Measurements from ENCODE around the gene OR8J3.
"Not testable (repeated sequence)": the region's sequence is repeated elsewhere in the genome, so short reads cannot be mapped to it uniquely, and the experiment has no call there.

Gene OR8J3, protein sequence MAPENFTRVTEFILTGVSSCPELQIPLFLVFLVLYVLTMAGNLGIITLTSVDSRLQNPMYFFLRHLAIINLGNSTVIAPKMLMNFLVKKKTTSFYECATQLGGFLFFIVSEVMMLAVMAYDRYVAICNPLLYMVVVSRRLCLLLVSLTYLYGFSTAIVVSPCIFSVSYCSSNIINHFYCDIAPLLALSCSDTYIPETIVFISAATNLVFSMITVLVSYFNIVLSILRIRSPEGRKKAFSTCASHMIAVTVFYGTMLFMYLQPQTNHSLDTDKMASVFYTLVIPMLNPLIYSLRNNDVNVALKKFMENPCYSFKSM

DNA sequence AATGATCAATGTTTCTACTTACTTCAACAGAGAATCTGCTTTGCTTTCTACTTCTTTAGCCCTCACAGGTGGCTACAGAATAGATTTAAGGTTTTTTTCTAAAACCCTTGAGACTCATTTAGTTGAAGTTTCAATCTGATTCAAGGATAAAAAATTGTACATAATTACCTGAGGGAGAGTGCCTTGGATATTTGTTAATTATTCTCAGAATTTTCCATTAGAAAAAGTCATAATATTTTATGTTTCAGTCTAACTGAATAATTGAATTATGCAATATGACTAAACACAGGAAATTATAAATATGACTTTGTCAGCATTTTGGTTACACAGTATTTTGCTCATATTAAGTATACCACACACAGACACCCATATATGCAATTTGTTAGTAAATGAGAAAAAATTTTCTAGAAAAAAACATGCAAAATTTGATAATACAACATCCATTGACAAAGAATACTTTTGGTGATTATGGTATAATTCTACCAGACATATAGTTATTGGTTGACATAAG is at the start of gene OR8J3:
Gene OR8J3 (minus strand): TSS at position 51 of the 511 bp plus-strand sequence. CDS start 2,483 bp downstream, outside the sequence.
- no peak for DNase-seq

DNA sequence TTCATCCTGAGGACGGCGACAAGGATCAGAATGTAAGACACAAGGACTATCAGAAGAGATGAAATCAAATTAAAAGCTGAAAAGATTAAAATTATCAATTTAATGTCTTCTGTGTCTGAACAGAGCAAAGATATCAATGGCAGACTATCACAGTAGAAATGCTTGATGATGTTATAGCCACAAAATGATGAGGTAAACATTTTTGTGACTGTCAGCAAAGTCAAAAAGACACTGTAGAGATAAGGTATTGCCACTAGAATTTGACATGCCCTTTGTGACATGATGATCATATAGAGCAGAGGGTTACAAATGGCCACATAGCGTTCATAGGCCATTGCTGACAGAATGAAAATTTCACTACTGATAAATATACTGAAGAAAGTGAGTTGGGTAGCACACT is 48.6 kb upstream of the OR8J3 start:
- no peak for DNase-seq

DNA sequence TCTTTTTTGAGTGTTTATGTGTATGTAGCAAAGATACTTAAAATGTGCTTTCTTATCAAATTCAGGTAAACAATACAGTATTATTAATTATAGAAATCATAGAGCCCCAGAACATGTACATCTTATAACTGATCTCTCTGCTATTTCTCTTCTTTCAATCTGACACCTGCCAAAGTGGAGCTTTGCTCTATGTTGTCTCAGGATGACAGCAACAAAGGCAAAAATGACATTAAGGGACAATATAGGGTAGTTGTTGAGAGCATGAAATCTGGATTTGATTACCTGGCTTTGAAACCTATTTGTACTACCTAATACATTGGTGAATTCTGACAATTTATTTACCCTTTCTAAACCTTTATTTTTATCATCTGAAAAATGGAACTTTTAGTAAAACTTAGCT is 43.5 kb upstream of the OR8J3 start:
- DNase-seq = no peak

DNA sequence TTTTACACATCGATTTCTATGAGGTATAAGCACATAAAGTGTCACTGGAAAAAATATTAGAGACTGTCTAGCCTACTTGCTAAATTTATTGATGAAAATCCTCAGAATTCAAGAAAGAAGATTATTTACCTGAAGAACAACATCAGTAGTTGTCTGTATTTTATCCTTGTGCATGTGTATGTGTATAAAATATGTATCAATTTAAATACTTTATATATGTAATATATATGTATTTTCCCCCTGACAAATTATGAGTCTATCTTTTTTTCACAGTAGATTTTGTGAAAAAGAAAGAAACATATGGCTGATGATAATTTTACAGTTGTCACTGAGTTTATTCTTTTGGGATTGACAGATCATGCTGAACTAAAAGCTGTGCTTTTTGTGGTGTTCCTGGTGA is 36.3 kb upstream of the OR8J3 start, which contains the start of gene OR5J2:
Gene OR5J2 (plus strand): TSS at position 301 of the 400 bp plus-strand sequence. CDS start 0 bp downstream, at position 301.
- DNase-seq = no peak

DNA sequence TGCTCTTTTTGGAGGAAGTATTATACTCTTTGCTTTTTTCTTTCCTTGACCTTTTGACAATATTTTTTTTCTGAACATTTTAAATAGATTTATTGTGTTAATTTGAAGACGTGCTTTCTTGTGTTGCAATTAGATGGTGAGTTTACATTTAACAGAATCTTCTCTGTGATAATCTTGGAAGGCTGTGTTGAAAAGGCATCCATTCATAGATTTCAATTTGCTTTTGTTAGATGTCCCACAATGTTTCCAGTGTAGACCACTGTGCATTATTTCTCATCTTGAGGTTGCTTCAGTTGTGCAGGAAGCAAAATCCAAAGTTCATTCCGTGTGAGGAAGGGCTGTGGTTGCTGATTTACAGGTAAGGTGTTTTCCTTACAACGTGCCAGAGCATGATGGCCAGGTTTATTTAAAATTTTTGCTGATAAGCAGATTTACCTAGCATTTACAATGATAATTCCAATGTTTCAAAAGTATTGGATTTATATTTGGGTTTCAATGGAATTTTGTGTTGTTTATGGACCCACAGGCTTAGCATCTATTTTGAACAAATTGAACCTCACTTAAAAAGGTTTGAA is 32.3 kb upstream of the OR8J3 start:
- DNase-seq = no peak

DNA sequence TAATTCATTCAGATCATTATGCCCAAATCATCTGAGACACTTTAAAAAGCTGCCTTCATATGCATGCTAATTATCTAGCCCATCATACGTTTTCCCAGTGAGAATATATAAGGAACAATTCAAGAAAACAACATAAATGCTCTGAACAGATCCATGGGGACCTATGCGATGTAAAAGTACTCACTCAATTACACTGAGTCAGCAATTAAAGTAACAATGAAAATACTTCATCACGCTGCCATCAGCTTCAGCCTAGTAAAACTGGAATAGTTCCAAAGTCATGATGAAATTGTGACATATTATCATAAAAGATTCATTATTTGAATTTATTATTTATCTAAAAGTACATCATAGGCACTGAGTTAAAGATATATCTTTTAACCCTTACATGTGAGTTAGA is 23.8 kb upstream of the OR8J3 start:
- DNase-seq = no peak

DNA sequence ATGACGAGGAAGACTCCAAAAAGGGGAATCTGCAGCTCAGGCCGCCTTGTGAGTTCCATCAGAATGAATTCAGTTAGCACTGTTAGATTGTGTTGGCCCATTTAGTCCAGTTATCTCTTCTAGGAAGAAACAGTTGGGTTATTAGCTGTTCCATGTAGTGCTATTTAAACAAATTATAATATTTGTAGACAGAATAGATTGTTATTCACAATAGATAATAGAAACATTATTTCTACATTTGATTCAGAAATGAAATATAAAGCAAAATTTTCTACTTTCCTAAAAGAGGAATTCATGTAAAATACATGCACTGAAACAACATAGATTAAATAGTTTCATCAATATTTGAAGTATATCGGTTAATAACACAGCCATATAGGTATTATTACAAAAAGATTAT is 20.2 kb upstream of the OR8J3 start, which contains the start of gene OR8K5:
Gene OR8K5 (minus strand): TSS at position 101 of the 400 bp plus-strand sequence. CDS start 0 bp downstream, at position 101.
- no peak for DNase-seq

DNA sequence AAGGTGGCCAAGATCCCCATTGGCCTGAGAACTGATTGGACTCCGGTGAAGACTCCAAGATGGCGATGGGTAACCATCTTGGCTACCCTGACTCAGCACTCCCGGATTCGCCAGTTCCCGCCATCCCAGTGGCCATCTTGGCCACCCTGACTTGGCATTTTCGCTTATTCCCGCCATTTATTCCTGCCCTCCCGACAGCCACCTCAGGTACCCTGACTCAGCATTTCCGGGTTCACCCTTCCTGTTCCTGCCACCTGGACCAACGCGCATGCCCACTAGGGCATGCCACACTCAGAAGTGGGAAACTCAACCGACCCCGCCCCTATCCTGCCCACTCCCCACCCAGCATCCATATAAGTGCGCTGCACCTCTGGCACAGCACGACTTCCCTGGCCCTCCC is 12.3 kb upstream of the OR8J3 start:
- no peak for DNase-seq

DNA sequence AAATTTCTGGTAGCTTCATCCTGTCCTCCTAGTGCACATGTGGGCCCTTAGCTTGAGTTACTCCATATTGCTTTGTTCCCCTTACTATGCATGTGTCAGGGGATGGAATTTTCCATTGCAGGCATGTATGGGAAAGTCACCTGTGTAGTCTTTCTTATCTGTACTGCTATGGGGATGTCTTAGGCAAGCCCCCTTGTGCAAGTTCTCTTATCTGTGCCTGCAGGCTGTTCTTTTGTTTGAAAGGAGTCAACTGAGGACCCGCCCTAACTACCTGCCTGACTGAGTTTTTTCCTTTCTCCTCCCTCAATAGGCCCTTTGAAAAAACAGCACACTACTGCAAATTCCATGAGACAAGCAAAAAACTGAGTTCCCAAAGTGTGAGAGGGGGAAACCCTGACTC is 11.4 kb upstream of the OR8J3 start:
- no peak for DNase-seq

DNA sequence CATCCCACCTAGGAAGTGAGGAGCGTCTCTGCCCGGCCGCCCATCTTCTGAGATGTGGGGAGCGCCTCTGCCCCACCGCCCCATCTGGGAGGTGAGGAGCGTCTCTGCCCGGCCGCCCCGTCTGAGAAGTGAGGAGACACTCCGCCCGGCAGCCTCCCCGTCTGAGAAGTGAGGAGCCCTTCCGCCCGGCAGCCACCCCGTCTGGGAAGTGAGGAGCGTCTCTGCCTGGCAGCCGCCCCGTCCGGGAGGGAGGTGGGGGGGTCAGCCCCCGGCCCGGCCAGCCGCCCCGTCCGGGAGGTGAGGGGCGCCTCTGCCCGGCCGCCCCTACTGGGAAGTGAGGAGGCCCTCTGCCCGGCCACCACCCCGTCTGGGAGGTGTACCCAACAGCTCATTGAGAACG is 3.7 kb upstream of the OR8J3 start:
- DNase-seq = not testable (repeated sequence)

DNA sequence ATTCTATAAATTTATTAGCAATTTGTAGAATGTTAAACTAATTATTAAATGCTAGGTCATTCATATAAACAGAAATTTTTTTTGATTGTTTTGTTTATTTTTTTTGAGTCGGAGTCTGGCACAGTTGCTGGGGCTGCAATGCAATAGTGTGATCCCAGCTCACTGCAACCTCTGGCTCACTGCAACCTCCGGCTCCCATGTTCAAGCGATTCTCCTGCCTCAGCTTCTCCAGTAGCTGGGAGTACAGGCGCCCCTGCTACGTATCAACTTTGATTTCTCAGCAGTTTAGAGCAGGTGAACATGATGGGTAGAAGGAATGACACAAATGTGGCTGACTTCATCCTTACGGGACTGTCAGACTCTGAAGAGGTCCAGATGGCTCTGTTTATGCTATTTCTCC is 17.9 kb downstream of the OR8J3 start, which contains the start of gene OR8H3:
Gene OR8H3 (plus strand): TSS at position 301 of the 400 bp plus-strand sequence. CDS start 0 bp downstream, at position 301.
- no peak for DNase-seq

DNA sequence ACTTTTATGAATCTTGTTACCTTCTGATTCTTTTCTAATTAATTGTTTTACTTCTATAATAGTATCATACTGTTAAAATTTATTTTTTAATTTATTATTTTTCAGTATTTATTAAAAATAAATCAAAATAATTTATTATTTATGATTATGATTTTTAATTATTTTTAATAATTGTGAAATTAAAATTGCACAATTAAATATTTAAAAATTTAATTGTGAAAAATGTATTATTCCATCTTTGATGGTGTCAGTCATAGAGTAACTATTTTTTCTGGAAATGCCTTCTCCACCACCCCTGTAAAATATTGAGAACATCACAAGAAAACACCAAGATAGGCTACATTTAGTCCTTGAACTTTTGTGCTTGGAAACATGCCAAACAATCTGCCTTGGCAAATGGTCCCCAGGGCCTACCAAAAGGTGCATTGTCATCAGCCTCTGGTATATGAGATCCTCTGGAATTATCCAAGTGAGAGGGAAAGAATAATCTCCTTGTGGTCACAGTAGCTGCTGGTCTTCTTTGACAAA is 36.7 kb downstream of the OR8J3 start, which contains the start of gene OR8H2:
Gene OR8H2 (plus strand): TSS at position 478 of the 528 bp plus-strand sequence. CDS start 1,356 bp downstream, outside the sequence.
- no peak for DNase-seq

DNA sequence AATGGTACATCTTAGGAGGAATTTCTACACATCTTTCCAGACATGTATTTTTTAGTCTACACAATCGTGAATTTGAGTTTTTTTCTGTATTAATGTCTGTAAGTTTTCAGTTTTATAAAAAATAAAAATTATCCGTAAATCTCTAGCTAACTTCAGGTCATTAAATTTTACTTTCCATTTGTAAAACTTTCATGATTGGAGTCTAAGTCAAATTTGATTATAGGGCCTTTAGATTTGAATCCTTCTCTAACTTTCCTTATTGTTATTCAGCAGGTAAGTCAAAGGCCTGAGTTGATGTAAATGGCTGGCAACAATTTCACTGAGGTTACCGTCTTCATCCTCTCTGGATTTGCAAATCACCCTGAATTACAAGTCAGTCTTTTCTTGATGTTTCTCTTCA is 47.0 kb downstream of the OR8J3 start, which contains the start of gene OR8I2:
Gene OR8I2 (plus strand): TSS at position 301 of the 400 bp plus-strand sequence. CDS start 0 bp downstream, at position 301.
- no peak for DNase-seq

DNA sequence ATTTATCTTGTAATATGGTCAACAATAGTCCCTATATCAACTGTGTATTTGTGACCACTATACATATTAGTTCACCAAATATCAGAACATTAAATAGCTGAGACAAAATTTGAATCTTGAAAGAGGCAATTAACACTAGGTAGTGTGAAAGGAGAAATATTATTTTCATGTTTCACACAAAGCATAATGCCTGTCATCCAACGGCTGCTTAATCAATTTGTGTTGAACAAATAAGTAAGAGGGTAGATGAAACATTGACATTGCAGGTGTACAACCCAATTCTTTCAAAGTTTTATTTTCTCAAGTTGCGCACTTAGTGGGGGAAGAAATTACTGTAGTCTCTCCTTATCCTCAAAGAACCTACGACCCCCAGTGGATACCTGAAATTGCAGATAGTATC is 50.3 kb downstream of the OR8J3 start:
- no peak for DNase-seq

Measured in DMS79 (cell line).